Measurements from ENCODE around the gene JAK2.
"Not testable (repeated sequence)": the region's sequence is repeated elsewhere in the genome, so short reads cannot be mapped to it uniquely, and the experiment has no call there.

GRCh38 chr9:5106517-5106916, 121.4 kb downstream of the JAK2 start:
- TF ChIP-seq CTCF (IDR thresholded peaks at IDR 0.05; ENCODE audit: extremely low read depth in 1 of 2, insufficient read depth in 1 of 2, low read depth in 1 of 2, low read length in 2 of 2); POLR2A (IDR thresholded peaks at IDR 0.05; ENCODE audit: low read depth, low read length); MYC (IDR thresholded peaks at IDR 0.05; ENCODE audit: low read depth, low read length); EZH2 (IDR thresholded peaks at IDR 0.05; ENCODE audit: borderline replicate concordance, low read depth, low read length, severe bottlenecking): not testable (repeated sequence)
